NOMO-1 treated with DMSO at 0.1 percent for 48 hours (cell line): ENCODE data around the gene PDIA6.
"Not testable (repeated sequence)": the region's sequence is repeated elsewhere in the genome, so short reads cannot be mapped to it uniquely, and the experiment has no call there.

Experiments
- DNase-seq: peaks from one replicate; lab custom pipeline; 2025; ENCODE audit not compliant: unreplicated experiment; lab: John Stamatoyannopoulos, UW

The PDIA6 gene

DNA sequence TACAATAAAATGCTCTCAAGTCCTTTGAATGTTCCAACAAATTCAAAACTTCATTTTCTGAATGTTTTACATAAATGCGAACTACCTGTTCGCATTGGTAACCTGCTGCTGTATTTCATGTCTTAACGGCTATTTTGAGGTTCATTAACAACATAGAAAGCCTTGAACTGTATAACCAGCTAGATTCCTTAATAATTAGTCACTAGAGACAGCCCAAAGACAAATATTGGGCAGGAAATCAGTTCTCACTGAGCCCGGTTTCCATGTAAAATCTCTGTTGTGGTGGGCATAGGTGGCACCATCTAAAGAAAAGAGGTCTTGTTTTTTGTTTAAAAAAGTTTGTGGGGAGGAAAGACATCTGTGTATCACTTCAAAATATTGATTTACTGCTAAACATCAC, 29.2 kb downstream of the PDIA6 start:
- no peak for DNase-seq

DNA sequence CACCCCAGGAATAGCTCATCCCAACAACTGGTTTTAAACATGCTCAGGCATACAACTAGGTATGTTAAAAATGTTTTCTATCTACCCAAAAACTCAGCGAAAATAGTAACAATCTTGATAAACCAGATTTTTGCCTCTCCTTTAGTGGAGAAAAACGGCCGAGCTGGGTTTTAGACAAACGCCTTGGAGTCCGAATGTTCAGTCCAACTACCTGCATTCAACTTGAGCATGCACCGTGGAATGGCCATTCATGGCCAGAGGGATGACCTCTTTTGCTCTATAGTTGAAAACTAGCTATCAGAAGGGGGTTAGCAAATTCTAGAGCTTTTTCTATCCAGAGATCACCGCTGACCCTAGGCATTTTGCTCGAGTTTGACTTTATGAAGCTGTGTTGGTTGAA, 30.8 kb downstream of the PDIA6 start:
- no peak for DNase-seq

DNA sequence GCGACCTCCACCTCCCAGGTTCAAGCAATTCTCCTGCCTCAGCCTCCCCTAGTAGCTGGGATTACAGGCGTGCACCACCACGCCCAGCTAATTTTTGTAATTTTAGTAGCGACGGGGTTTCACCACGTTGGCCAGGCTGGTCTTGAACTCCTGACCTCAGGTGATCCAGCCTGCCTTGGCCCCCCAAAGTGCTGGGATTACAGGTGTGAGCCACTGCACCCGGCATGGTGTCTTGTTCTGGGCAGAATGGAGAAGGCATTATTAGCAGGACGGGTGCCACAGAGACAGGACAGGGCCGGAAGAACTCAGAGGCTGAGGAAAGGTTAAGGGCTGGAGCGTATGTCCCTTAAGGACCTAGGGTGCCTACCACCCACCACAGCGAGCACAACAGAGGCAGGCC, 31.8 kb downstream of the PDIA6 start:
- DNase-seq = not testable (repeated sequence)

DNA sequence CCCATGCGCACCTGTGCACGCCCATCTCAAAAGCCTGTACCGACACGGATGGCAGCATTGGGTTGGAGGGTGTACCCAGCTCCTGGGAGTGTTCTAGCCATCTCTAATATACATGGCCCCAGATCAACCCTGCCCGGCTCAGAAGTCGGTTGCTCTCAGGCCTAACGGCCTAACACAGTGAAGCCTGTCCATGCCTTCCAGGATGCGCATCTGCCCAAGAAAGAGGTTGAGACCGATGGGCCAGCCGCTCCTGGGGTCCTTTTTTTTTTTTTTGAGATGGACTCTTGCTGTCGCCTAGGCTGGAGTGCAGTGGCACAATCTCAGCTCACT, 32.1 kb downstream of the PDIA6 start:
- DNase-seq = no peak

DNA sequence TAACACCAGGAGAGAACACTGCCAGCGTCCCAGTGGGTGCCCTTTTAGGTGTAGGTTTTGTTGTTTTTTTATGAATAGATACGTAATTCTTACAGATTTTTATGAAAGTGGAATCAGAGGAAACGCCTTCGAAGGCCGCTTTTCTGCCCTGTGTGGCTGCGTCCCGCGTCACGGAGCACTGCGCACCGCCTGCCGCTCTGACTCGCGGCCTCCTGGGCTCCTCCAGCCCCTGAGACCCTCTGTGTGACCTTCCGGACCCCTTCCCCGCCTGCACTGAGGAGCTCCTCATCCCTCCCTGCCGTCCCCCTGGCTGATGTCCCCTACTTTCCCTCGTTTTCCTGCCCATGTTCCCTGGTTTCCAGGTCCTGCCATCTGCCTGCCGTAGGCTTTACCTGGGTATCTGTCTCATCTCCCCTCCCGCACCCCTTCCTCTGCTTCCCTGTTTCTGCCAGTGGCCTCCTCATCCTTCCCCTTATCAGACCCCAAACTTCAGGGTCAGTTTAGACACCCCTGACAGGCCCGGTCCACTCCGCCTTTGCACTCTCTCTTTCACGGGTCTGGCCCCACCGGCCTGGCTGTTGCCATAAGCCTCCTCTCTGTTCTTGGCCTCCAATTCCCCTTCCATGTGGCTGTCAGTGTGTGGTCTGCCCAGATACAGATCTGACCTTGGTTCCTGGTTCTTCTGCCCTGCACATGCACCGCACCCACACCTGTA, 32.7 kb downstream of the PDIA6 start:
- no peak for DNase-seq

DNA sequence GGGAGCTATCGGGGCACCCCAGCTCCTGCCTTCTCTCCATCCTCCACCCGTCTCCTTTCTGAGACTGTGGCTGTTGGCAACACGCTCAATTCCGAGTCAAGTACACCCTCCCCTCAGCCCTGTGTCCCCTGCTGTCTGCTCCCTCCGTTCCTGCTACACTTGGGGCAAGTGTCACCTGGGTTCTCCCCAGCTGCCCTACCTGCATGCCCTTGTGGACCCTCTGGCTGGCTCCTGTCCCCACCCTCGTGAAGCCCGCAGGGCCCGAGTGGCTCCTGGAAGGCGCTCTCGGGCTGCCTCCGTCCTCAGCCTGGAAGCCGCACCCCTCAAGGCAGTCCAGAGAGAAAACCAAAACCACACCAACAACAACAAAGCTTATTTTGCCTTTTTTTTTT, 33.9 kb downstream of the PDIA6 start:
- no peak for DNase-seq

DNA sequence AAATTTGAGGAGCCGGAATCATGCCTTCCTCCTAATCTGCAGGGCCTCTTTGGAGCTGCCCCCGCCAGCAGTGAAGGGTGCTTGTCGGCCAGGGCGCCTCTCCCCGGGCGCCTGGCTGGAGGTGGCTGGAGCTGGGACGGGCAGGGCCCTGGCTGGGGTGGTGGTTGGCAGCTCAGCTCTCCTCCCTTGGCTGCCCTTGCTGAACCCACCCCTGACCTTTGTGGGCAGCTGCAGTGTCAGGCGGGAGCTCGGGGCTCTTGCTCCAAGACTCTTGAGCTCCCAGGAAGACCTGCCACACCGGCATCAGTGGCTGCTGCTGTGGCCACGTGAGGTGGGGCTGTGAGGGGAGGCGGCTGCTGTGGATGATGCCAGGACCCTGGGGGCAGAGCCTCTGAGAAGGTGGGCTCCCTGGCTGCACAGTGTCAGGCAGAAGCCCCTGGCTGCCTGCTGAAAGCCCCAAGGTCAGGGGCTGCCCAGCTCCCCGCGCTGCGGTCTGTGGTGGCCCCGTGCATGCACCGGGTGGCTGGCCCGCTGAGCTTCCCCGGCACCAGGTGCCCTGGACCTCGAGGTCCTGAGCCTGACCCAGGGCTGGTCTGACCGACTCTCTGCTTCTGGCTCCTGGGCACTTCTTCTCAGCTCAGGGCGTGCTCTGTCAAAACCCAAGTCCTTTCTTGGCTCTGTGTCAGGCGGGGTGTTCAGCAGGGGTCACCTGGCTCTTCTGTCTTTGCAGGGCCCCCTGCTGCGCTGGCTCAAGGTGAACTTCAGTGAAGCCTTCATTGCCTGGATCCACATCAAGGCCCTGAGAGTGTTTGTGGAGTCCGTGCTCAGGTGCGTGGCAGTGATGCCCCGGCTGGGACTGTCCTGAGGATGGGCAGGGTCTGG, 34.5 kb downstream of the PDIA6 start:
- no peak for DNase-seq

DNA sequence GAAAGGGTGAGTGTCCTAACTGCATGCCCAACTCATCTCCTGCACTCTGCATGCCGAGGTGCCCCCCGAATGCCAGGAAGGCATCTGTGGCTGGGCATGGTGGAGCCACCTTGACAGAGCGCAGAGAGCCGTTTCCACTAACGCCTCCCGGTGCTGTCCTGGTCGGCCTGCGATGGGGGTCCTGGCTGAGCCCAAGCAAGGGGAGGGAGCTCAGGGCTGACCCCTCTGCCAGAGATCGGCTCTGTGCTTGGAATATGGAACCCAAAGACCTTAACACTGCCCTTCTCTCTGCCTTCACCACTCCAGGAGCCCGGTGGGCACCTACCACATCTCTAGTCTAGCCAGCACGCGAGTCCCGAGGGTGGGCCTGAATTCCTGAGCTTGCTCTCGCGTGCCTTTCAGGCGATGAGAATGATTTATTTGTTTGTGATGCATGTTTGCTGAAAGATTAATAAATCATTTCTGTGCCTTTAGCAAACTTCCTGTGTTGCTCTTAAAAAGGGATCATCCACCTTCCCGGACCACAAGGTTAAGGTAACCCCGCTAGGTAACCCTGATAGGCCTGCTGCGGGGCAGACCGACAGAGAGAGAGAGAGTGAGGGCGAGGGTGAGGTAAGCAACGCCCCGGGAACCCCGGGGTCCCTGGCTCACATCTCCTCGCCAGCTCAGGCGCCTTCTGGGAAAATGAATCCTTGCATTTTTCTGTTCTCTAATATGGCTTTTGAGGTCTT, 35.3 kb downstream of the PDIA6 start:
- DNase-seq = no peak

DNA sequence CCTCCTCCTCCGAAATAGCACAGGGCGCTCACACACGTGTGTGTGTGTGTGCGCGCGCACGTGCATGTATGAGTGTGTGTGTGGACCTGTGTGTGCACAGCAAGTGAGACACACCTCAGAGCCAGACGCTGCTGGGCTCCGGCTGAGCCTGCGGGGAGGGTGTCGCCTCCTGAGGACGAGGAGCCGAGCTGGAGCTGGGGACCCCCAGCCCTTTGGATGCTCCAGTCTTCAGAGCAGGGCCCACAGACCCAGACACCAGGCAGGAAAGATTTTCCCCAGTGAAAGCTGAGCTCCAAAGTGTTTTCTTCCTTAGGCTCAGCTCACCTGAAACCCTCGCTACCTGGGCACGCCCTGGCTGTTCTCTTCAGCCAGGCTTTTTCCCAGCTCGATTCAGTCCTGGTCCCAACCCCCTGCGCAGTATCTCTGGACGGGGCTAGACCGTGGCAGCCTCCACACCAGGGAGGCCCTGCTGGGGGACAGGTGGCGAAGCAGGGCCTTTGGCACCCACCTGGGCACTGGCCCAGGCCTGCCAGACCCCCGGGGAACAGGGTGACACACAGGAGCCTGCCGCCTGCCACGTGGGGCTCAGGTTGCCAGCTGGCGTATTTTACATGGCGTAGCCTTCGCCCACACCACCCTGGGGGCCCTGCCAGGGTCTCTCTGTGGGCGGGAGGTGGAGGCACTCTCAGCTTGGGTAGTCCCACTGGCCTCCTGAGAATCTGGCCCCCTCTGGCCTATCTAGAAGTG, 36.2 kb downstream of the PDIA6 start:
- DNase-seq = no peak

DNA sequence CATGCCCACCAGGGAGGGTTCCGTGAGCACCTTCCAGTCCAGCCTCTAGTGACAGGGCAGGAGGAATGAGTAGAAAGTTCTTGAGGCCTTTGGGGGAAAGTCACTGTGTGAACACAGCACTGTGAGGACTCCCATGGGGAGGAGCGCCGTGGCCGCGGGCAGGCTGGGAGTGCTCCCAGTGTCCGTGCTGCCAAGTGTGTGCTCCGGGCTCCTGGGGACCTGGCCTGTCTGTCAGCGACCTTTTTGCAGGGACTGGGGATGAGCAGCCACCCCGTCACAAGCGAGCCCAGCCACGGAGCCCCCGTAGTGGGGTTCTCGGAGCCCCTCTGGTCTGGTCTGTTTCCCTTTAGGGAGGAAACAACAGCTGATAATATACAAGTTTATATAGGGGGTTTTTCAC, 36.8 kb downstream of the PDIA6 start:
- no peak for DNase-seq

DNA sequence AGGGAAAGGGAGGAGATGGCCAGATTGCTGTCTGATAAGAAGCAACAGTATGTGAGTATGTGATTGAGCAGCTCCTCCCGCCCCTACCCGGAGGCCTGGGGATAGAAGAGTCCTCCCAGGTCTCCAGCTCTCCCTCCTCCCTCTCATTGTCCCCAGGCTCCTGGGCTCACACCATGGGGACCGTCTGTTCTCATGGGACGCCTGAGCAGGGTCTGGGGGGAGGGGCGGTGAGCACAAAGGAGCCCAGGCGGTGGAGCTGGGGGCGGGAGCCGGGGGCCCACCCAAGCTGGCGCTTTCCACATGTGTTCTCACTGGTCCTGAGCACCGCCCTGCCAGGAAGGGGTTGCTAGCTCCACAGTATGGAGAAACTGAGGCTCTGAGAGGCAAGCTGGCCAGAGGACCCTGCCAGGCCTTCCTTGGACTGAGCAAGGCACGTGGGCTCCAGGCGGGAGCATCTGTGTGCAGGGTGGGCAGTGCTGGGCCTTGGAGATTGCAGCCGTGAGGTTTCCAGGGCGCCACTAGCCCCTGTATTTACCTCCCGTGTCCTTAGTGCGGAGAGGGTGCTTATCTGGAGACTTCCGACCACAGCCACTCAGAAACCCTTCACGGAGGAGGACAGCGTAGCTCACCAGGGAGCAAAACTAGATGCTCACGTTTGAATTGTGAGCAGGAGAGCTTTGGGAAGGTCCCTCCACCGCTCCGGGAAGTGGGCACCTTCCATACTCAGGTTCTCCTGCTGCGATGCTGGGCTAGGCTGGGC, 37.4 kb downstream of the PDIA6 start:
- no peak for DNase-seq

DNA sequence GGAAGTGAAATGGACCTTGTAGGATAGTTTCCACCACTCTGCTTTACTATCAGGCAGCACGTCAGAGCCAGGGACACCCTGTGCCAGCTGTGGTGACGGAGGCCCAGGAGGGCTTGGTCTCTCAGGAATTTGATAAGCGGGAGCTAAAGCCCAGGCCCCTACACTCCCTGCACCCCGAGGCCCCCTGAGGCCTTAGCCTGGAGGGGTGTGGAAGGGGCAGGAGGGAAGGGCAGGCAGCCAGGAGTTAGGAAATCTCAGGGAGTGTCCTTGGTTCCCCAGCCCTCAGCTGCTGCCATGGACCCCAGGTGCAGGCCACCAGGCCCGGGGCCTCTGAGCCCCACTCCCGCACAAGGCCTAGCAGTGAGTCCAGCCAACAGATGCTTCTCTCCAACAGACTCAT, 38.2 kb downstream of the PDIA6 start:
- no peak for DNase-seq

DNA sequence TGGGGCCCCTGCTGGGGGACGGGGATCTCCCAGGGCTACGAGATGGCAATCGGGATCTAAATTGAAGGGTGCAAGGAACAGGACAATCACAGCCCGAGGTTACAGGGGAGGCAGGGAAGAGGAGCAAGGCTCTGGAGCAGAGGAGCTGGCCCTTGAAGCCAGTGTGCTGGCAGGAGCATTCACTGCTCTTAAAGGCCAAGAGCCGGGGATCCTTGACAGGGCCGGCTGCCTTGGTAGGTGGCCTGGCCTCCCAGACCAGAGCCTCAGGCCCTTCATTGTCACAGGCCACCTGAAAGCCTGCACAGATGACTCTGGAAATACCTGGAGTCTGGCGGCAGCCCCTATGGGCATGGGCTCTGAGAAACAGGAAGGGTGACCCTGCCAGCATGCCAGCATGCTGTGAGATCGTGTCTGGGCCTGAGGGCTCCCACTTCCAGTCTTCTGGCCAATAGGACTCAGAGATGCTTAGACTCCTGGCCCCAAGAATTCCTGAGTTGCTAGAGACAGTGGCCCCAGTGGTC, 38.7 kb downstream of the PDIA6 start:
- no peak for DNase-seq

DNA sequence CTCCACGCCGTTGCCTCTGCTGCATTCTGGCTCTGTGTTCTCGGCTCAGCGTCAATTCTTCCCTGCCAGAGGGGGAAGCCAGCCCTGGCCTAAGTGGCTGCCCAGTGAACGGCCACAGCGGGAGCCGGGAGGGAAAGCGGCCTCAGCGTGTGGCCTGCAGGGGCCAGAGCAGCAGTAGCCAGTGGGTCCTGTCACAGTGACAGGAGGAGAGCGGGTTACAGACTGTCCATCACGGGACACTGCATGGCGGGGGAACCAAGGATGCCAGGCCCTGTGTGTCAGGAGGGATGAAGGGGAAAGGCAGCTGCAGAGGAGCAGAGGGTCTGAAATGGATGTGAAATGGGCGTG, 39.7 kb downstream of the PDIA6 start:
- no peak for DNase-seq

DNA sequence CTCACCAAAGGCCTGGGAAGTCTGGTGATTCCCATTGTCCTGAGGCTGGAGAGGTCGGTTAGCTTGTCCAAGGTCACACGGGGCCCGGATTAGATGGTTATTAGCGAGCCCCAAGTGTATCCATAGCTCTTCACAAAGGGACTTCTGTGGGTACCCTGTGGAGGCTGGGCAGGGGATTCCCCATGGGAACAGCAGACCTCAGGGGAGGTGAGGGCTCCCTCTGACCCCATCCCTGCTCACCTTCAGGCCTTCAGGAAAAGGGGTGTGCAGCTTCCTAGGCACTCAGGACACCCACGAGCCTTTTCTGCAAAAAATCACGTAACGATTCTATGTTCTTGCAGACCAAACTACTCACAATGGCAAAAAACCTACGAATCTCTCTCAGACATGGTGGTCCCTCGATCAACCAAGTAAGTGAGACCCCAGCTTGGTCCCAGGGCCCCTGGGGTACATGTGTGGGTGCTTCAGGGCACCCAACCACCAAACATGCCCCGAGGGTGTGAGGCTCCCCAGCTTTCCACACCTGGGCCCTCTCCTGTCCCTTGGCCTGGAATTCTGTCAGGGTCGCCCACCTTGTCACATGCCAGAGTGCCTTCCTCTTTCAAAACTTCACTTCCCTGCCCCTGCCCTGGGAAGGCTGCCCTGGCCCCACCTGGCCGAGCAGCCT, 40.3 kb downstream of the PDIA6 start:
- DNase-seq = no peak

DNA sequence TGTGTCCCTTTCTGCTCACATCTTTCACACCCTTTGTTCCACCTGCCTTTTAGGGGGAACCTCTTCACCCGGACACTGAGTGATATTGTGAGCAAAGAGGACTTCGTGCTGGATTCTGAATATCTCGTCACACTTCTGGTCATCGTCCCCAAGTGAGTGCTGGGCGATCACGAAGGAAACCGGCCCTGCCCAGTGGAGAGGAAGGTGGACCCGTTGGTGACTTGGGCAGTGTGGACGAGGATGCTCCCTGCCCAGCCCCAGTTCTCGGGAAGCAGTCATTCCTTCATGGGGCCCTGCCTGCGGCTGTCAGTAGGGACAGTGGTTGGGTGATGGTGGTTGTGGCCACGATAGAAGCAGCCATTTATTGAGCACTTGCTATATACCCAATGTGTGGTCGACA, 40.8 kb downstream of the PDIA6 start:
- DNase-seq = no peak

DNA sequence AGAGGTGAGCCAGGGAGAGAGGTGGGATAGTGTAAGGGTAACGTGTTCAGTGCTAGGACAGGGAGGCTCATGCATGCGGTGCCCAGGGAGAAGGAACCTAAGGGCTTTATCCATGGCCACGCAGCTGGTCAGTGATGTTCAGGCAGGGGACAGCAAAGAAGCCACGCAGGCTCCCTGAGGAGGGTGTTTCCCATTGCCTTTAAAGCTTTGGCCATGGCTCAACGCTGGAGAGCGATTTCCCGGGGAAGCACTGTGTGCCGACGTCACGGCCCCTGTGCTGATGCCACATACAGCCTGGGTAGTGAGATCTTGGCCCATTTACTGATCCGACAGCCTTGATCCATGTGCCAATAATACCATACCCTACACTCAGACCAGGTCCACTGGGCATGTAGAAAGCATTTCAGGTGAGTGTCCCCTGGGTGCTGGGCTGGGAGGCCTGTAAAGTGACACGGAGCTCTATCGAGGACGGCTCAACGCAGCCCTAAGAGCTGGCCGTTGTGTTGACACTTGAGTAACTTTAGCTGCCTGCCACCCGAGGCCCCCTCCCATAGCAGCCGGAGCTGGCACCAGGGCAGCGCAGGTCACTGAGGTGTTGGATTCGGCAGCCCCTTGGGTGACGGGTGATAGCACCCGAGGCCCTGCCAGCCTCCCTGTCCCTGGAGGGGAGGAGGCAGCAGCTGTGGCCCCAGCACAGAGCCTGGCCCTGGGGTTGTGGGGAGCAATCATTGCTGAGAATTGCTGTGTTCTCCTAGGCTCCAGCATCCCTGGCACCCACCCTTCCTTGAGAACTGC, 41.4 kb downstream of the PDIA6 start:
- DNase-seq = no peak

DNA sequence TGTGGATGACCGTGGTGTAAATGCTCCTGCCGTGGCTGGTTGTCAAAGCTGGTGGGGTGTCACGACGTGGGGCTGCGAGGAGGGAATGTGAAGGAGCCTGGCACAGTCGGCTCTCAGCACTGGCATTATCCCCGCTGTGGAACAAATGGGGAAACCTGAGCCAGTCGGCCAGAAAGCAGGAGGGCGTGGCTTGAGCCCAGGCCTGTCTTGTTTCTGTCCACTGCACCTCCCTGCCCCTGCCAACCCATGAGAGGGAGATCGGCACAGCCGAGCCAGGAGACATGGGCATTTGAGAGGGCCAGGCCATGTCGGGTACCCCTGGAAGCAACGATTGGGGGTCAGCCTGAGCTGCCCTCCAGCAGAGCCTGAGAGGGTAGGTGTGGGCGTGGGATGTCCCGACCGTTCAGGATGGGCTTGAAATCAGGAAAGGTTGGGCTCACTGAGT, 44.5 kb downstream of the PDIA6 start:
- no peak for DNase-seq

DNA sequence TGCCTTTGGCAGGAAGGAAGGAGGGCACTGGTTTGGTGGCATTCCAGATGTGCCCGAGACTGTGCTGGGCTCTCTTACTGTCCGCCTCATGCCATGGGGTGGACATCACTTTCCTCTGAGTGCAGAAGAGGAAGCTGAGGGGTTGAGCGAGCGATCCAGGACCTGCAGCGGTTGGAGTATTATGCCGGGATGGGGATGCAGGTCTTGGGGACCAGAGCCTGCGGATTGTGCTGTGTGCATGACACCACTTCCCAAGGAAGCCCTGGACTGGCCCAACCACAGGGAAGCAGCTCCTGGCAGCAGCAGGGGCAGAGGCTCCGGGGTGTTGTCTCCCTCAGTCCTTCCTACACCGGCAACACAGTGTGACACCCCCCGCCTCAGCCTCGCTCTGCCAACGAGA, 46.7 kb downstream of the PDIA6 start:
- DNase-seq = no peak
